Thoracic aorta (tissue), 2 donors: Measurements from ENCODE around the gene BST1. TPM values are rescaled to one million over a fixed set of nuclear protein-coding genes. Genes with fewer than 3 reads are reported as not detected.

Experiments used
- ATAC-seq: fragments of 150-250 bp; one replicate; pipeline ENCODE4 v1.8.0; 2017; ENCODE audit warnings: low read depth; ENCODE audit not compliant: insufficient number of reproducible peaks, low FRiP score
- DNase-seq: peaks from one replicate; pipeline ENCODE4 v3.0.0-alpha.2; 2020; ENCODE audit warnings: low spot score
- H3K27ac ChIP-seq, 2 donors: fragments of 200-600 bp; sonication (generic); 1 replicate in 1 of 2; 2 replicates in 1 of 2; pipeline ENCODE4 v1.5.1; 2016; ENCODE audit warnings: mild to moderate bottlenecking in 2 of 2, moderate library complexity in 2 of 2
- H3K27me3 ChIP-seq: fragments of 200-600 bp; sonication (generic); replicated peaks from 2 replicates; pipeline ENCODE4 v1.6.0; 2016; ENCODE audit warnings: mild to moderate bottlenecking; ENCODE audit not compliant: insufficient read depth
- H3K36me3 ChIP-seq: fragments of 200-600 bp; sonication (generic); one replicate; pipeline ENCODE4 v1.5.1; 2016
- H3K4me1 ChIP-seq, 2 donors: fragments of 200-600 bp; sonication (generic); 1 replicate in 1 of 2; 2 replicates in 1 of 2; pipeline versions ENCODE4 v1.5.1 to v1.6.0; 2016; ENCODE audit warnings: low read depth in 2 of 2, mild to moderate bottlenecking in 1 of 2; ENCODE audit not compliant: control insufficient read depth in 1 of 2
- H3K4me3 ChIP-seq: fragments of 200-600 bp; sonication (generic); 2 replicates; pipeline ENCODE4 v1.5.1; 2016; ENCODE audit warnings: mild to moderate bottlenecking
- H3K9me3 ChIP-seq: fragments of 200-600 bp; sonication (generic); 2 replicates; pipeline ENCODE4 v1.5.1; 2016
- CTCF ChIP-seq: fragments of 200-600 bp; sonication (generic); IDR thresholded peaks from one replicate; pipeline ENCODE4 v1.5.1; 2019; ENCODE audit warnings: antibody characterized with exemption
- total RNA-seq, 2 donors: library from RNA; depleted of rRNA; stranded (reverse); fragments of >200 nt; gene quantifications; one replicate each; pipeline versions ENCODE4 v1.1.0 to v1.2.3, GENCODE V29; 2016

The BST1 gene
- total RNA-seq, 2 donors from 2014 or later, result 9.2 to 15.7 TPM

DNA sequence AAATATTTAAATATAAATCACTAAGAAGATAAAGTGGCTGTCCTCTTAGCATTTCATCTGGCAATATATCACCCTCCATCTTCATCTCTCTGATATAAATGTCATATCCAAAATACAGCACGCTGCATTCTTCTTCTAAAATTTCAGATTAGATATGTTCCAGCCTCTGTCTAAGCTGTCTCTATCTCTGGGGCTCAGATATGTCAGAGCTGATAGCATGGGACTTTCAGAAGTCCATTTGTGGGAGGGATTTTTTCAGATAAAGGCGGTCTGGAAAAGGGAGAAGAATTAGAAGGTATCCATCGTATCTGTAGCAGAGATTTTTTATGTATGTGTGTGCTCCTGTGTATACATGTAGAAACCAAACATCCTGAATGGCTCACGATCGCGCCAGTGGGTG is 50.2 kb downstream of the BST1 start:
- ATAC-seq (no peak), DNase-seq (no peak)
- no peak overlapping the region for H3K27ac ChIP-seq
- H3K4me1 ChIP-seq, result no peaks in the 10 kb centered on the region
- no peaks in the 10 kb centered on the region for H3K27me3 ChIP-seq
- H3K4me3 ChIP-seq, result no peak overlapping the region
- TF ChIP-seq CTCF, result no peak
- H3K36me3 ChIP-seq, result no peaks in the 10 kb centered on the region
- no peaks in the 10 kb centered on the region for H3K9me3 ChIP-seq

- DNase-seq (no peak), ATAC-seq (no peak)
- H3K36me3 ChIP-seq, result no peaks in the 10 kb centered on the region
- H3K4me1 ChIP-seq, result no peaks in the 10 kb centered on the region
- H3K27ac ChIP-seq, result no peak overlapping the region
- H3K4me3 ChIP-seq, result no peak overlapping the region
- no peaks in the 10 kb centered on the region for H3K9me3 ChIP-seq
- no peak for TF ChIP-seq CTCF
- H3K27me3 ChIP-seq, result no peaks in the 10 kb centered on the region
Observed at GRCh38 chr4:15753786-15754185, 50.9 kb downstream of the BST1 start.

GRCh38 chr4:15754323-15754722 is 51.5 kb downstream of the BST1 start:
- no peaks in the 10 kb centered on the region for H3K4me1 ChIP-seq
- H3K4me3 ChIP-seq, result no peak overlapping the region
- H3K27ac ChIP-seq, result no peak overlapping the region
- DNase-seq (no peak), ATAC-seq (no peak)
- no peaks in the 10 kb centered on the region for H3K36me3 ChIP-seq
- TF ChIP-seq CTCF, result no peak
- no peaks in the 10 kb centered on the region for H3K27me3 ChIP-seq
- no peaks in the 10 kb centered on the region for H3K9me3 ChIP-seq

GRCh38 chr4:15755321-15756155 is 52.7 kb downstream of the BST1 start:
- Histone ChIP-seq H3K27me3 (no peaks in the 10 kb centered on the region), H3K4me3 (no peak overlapping the region), H3K9me3 (no peaks in the 10 kb centered on the region), H3K4me1 (no peaks in the 10 kb centered on the region), H3K27ac (no peak overlapping the region), H3K36me3 (no peaks in the 10 kb centered on the region)
- ATAC-seq (no peak), DNase-seq (no peak)
- TF ChIP-seq CTCF, result no peak

DNA sequence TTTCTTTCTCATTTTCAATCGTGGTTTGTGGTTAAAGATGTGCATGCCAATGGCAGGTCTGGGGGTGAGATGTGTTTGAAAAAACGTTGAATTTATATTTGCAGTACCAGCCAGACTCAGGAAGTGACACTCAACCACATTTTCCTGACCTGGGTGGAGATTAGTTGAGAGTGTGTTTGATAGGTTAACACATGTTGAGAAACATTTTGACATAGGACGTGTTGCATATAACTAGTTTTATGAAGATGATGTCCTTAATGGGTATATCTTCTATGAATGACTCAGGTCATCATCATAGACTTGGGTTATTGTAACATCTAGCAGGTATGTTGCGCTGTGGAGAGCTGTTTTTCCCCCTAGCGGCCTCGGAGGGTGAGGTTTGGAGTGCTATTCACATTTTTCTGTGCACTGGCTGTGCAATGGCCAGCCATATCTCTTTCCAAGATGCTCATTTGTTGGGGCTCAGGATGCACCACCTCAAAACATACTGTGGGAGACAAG is 53.5 kb downstream of the BST1 start:
- H3K36me3 ChIP-seq, result no peaks in the 10 kb centered on the region
- ATAC-seq (no peak), DNase-seq (no peak)
- no peak overlapping the region for H3K27ac ChIP-seq
- H3K4me3 ChIP-seq, result no peak overlapping the region
- H3K27me3 ChIP-seq, result no peaks in the 10 kb centered on the region
- H3K4me1 ChIP-seq, result no peaks in the 10 kb centered on the region
- TF ChIP-seq CTCF, result no peak
- no peaks in the 10 kb centered on the region for H3K9me3 ChIP-seq
